Ascending aorta (tissue), 2 donors: ENCODE data around the gene KRT14. TPM values are rescaled to one million over a fixed set of nuclear protein-coding genes. Genes with fewer than 3 reads are reported as not detected.
"Not testable (repeated sequence)": the region's sequence is repeated elsewhere in the genome, so short reads cannot be mapped to it uniquely, and the experiment has no call there.

Experiments
- DNase-seq, 2 donors: peaks; one replicate each; pipeline ENCODE4 v3.0.0-alpha.2; 2019; ENCODE audit warnings: low spot score in 2 of 2
- H3K27ac ChIP-seq, 2 donors: fragments of 200-600 bp; sonication (generic); one replicate each; pipeline ENCODE4 v1.5.1; 2016 to 2017; ENCODE audit warnings: mild to moderate bottlenecking in 1 of 2
- H3K27me3 ChIP-seq: fragments of 200-600 bp; sonication (generic); one replicate; pipeline ENCODE4 v1.5.1; 2017
- H3K36me3 ChIP-seq, 2 donors: fragments of 200-600 bp; sonication (generic); one replicate each; pipeline ENCODE4 v1.5.1; 2016
- H3K4me1 ChIP-seq, 2 donors: fragments of 200-600 bp; sonication (generic); one replicate each; pipeline ENCODE4 v1.5.1; 2016 to 2017; ENCODE audit warnings: mild to moderate bottlenecking in 1 of 2
- H3K4me3 ChIP-seq, 2 donors: fragments of 200-600 bp; sonication (generic); one replicate each; pipeline ENCODE4 v1.5.1; 2016 to 2017; ENCODE audit warnings: mild to moderate bottlenecking in 1 of 2
- H3K9me3 ChIP-seq, 2 donors: fragments of 200-600 bp; sonication (generic); one replicate each; pipeline ENCODE4 v1.5.1; 2016
- intact Hi-C: fragments of 100-400 bp; cut with DNase I; formaldehyde crosslinking; loops from one replicate; pipeline ENCODE4 v1.15.1; 2023
- total RNA-seq: library from RNA; depleted of rRNA; stranded (reverse); fragments of >200 nt; gene quantifications from one replicate; pipeline ENCODE4 v1.1.0, GENCODE V29; 2016
- TF ChIP-seq, protein P1 (sequence below), 3 experiments: fragments of 200-600 bp in 2 of 3; fragments of 450-650 bp in 1 of 3; sonication (generic) in 2 of 3; IDR thresholded peaks; one replicate each; pipeline ENCODE4 v1.5.1; 2016 to 2019; ENCODE audit warnings: antibody characterized with exemption in 3 of 3, mild to moderate bottlenecking in 1 of 3, moderate library complexity in 1 of 3

The KRT14 gene
- total RNA-seq, 1 donor from 2014 or later = 10.3 TPM

DNA sequence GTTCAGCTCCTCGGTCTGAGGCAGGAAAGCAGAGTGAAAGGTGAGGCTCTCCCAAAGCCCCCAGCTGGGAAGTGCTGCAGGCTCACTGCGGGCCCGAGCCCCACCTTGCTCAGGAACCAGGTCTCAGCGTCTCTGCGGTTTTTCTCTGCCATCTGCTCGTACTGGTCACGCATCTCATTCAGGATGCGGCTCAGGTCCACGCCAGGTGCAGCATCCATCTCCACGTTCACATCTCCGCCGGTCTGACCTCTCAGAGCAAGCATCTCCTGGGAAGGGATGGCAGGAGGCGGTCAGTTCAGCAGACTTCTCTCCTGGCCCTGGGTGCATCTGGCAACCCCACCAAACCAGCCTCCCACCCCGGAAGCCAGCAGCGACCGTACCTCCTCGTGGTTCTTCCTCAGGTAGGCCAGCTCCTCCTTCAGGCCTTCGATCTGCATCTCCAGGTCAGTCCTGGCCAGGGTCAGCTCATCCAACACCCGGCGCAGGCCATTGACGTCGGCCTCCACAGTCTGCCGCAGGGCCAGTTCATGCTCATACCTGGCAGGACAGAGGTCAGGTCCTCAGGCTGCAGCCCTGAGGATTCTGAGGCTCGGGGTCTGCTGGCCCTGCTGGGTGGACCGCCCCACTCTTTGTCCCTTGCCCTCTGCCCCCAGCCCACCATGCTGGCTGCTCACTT is 24.4 kb upstream of the KRT14 start:
- Histone ChIP-seq H3K27ac (no peak overlapping the region), H3K36me3 (no peaks in the 10 kb centered on the region), H3K4me3 (no peak overlapping the region), H3K27me3 (no peaks in the 10 kb centered on the region), H3K4me1 (no peaks in the 10 kb centered on the region), H3K9me3 (peaks cover 0 to 11% of the 10 kb centered on the region in 2 donors)
- TF ChIP-seq, protein P1, sequence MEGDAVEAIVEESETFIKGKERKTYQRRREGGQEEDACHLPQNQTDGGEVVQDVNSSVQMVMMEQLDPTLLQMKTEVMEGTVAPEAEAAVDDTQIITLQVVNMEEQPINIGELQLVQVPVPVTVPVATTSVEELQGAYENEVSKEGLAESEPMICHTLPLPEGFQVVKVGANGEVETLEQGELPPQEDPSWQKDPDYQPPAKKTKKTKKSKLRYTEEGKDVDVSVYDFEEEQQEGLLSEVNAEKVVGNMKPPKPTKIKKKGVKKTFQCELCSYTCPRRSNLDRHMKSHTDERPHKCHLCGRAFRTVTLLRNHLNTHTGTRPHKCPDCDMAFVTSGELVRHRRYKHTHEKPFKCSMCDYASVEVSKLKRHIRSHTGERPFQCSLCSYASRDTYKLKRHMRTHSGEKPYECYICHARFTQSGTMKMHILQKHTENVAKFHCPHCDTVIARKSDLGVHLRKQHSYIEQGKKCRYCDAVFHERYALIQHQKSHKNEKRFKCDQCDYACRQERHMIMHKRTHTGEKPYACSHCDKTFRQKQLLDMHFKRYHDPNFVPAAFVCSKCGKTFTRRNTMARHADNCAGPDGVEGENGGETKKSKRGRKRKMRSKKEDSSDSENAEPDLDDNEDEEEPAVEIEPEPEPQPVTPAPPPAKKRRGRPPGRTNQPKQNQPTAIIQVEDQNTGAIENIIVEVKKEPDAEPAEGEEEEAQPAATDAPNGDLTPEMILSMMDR (IDR thresholded peaks at IDR 0.05) = no peak
- DNase-seq = no peak
- intact Hi-C loops = no loop called here

- DNase-seq, H3K27me3 ChIP-seq, intact Hi-C loops, H3K4me1 ChIP-seq, H3K27ac ChIP-seq, H3K4me3 ChIP-seq, H3K36me3 ChIP-seq: not testable (repeated sequence)
- peaks cover 0 to 11% of the 10 kb centered on the region in 2 donors for H3K9me3 ChIP-seq
These were observed 23.4 kb upstream of the KRT14 start for GRCh38 chr17:41610061-41610517.

- H3K4me3 ChIP-seq, intact Hi-C loops, H3K27me3 ChIP-seq, H3K27ac ChIP-seq, H3K4me1 ChIP-seq, H3K36me3 ChIP-seq, DNase-seq: not testable (repeated sequence)
- H3K9me3 ChIP-seq = peaks cover 0 to 11% of the 10 kb centered on the region in 2 donors
These were observed 20.2 kb upstream of the KRT14 start for GRCh38 chr17:41606930-41607329.

GRCh38 chr17:41602524-41602923 is 15.8 kb upstream of the KRT14 start:
- H3K4me3 ChIP-seq = no peak overlapping the region
- intact Hi-C loops = no loop called here
- no peaks in the 10 kb centered on the region for H3K4me1 ChIP-seq
- no peaks in the 10 kb centered on the region for H3K27me3 ChIP-seq
- peaks cover 0 to 11% of the 10 kb centered on the region in 2 donors for H3K9me3 ChIP-seq
- H3K36me3 ChIP-seq = no peaks in the 10 kb centered on the region
- H3K27ac ChIP-seq = no peak overlapping the region
- TF ChIP-seq, protein P1 (IDR thresholded peaks at IDR 0.05) = no peak
- no peak for DNase-seq

DNA sequence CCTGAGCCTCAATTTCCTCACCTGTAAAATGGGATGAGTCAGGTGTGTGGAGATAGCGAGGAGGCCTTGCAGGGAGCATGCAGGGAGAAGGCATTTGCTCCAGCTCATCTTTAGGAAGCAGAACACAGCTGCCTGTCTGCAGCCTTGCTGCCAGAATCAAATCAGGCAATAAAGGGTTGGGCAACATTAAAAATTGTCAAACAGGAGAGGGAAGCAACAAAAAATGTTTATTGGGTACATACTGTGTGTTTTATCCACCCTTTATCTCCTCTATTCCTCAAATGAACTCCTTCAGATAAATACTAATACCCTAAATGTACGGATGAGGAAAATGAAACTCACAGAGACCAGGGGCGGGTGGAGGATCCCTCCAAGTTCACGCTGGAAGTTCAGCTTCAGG is 13.6 kb upstream of the KRT14 start:
- DNase-seq = no peak
- TF ChIP-seq, protein P1 (IDR thresholded peaks at IDR 0.05) = no peak
- H3K36me3 ChIP-seq = no peaks in the 10 kb centered on the region
- no peak overlapping the region for H3K27ac ChIP-seq
- intact Hi-C loops = no loop called here
- no peaks in the 10 kb centered on the region for H3K9me3 ChIP-seq
- no peak overlapping the region for H3K4me3 ChIP-seq
- H3K4me1 ChIP-seq = no peaks in the 10 kb centered on the region
- no peaks in the 10 kb centered on the region for H3K27me3 ChIP-seq

GRCh38 chr17:41599680-41600079 is 13.0 kb upstream of the KRT14 start:
- Histone ChIP-seq H3K27ac (no peak overlapping the region), H3K4me3 (no peak overlapping the region), H3K9me3 (no peaks in the 10 kb centered on the region), H3K27me3 (no peaks in the 10 kb centered on the region), H3K4me1 (no peaks in the 10 kb centered on the region), H3K36me3 (no peaks in the 10 kb centered on the region)
- no peak for DNase-seq
- intact Hi-C loops = no loop called here
- TF ChIP-seq, protein P1 (IDR thresholded peaks at IDR 0.05) = no peak

GRCh38 chr17:41595585-41595984 is 8.9 kb upstream of the KRT14 start:
- DNase-seq = no peak
- TF ChIP-seq, protein P1 (IDR thresholded peaks at IDR 0.05) = no peak
- intact Hi-C loops = no loop called here

More at GRCh38 chr17:41595585-41595984, 8.9 kb upstream of the KRT14 start:
- H3K27me3 ChIP-seq = no peaks in the 10 kb centered on the region
- no peaks in the 10 kb centered on the region for H3K9me3 ChIP-seq
- no peaks in the 10 kb centered on the region for H3K36me3 ChIP-seq
- H3K4me1 ChIP-seq = no peaks in the 10 kb centered on the region
- H3K4me3 ChIP-seq = no peak overlapping the region
- H3K27ac ChIP-seq = no peak overlapping the region
